H9 (cell line): Measurements from ENCODE around the gene TERF2IP. TPM values are rescaled to one million over a fixed set of nuclear protein-coding genes. Genes with fewer than 3 reads are reported as not detected.

Source experiments
- DNase-seq: peaks from one replicate; pipeline ENCODE4 v3.0.0-alpha.2; 2017
- H2AFZ ChIP-seq: one replicate; pipeline ENCODE4 v1.6.1; 2013; ENCODE audit warnings: mild to moderate bottlenecking, low read length, control low read depth, moderate library complexity
- H2AK5ac ChIP-seq: 2 replicates; pipeline ENCODE4 v1.6.1; 2013; ENCODE audit warnings: low read length, control low read depth, mixed read lengths; ENCODE audit not compliant: insufficient read length
- H2BK120ac ChIP-seq: one replicate; pipeline ENCODE4 v1.6.1; 2013; ENCODE audit warnings: low read depth, mild to moderate bottlenecking, low read length, control low read depth, inconsistent platforms; ENCODE audit not compliant: poor library complexity, severe bottlenecking
- H2BK12ac ChIP-seq: 2 replicates; pipeline ENCODE4 v1.6.1; 2013; ENCODE audit warnings: low read length, control low read depth, mixed read lengths, low read depth; ENCODE audit not compliant: insufficient read length
- H2BK15ac ChIP-seq: 2 replicates; pipeline ENCODE4 v1.6.1; 2013; ENCODE audit warnings: low read depth, low read length, control low read depth
- H2BK20ac ChIP-seq: one replicate; pipeline ENCODE4 v1.6.1; 2013; ENCODE audit warnings: low read depth, mild to moderate bottlenecking, low read length, control low read depth, inconsistent platforms; ENCODE audit not compliant: poor library complexity, severe bottlenecking
- H2BK5ac ChIP-seq: 2 replicates; pipeline ENCODE4 v1.6.1; 2013; ENCODE audit warnings: low read length, control low read depth, mixed read lengths; ENCODE audit not compliant: insufficient read length
- H3K14ac ChIP-seq: 2 replicates; pipeline ENCODE4 v1.6.1; 2013; ENCODE audit warnings: low read length, control low read depth; ENCODE audit not compliant: insufficient read depth
- H3K18ac ChIP-seq: 2 replicates; pipeline ENCODE4 v1.6.1; 2013; ENCODE audit warnings: low read depth, mild to moderate bottlenecking, mixed read lengths, low read length, control low read depth; ENCODE audit not compliant: insufficient read length
- H3K23ac ChIP-seq: 2 replicates; pipeline ENCODE4 v1.6.1; 2013; ENCODE audit warnings: low read length, control low read depth, mixed read lengths, low read depth; ENCODE audit not compliant: insufficient read length
- H3K23me2 ChIP-seq: 2 replicates; pipeline ENCODE4 v1.6.1; 2013; ENCODE audit warnings: low read depth, mild to moderate bottlenecking, mixed read lengths, low read length, control low read depth; ENCODE audit not compliant: insufficient read length, poor library complexity, severe bottlenecking
- H3K27ac ChIP-seq: 2 replicates; pipeline ENCODE4 v1.5.1; 2013; ENCODE audit warnings: low read length, control low read depth, mixed read lengths, low read depth; ENCODE audit not compliant: insufficient read length
- H3K27me3 ChIP-seq: 2 replicates; pipeline ENCODE4 v1.6.1; 2013; ENCODE audit warnings: low read length, control low read depth, inconsistent platforms; ENCODE audit not compliant: insufficient read depth
- H3K4ac ChIP-seq: 2 replicates; pipeline ENCODE4 v1.6.1; 2013; ENCODE audit warnings: low read depth, mild to moderate bottlenecking, control low read depth, inconsistent platforms, low read length, moderate library complexity
- H3K4me1 ChIP-seq: 2 replicates; pipeline ENCODE4 v1.6.1; 2013; ENCODE audit warnings: low read length, control low read depth, inconsistent platforms; ENCODE audit not compliant: insufficient read depth
- H3K4me2 ChIP-seq: 2 replicates; pipeline ENCODE4 v1.6.1; 2013; ENCODE audit warnings: low read length, control low read depth, mixed read lengths; ENCODE audit not compliant: insufficient read length, insufficient read depth
- H3K56ac ChIP-seq: 2 replicates; pipeline ENCODE4 v1.6.1; 2013; ENCODE audit warnings: low read depth, mild to moderate bottlenecking, mixed read lengths, low read length, control low read depth; ENCODE audit not compliant: insufficient read length
- H3K79me1 ChIP-seq: 2 replicates; pipeline ENCODE4 v1.6.1; 2013; ENCODE audit warnings: low read depth, mild to moderate bottlenecking, moderate library complexity, low read length, control low read depth, inconsistent platforms; ENCODE audit not compliant: insufficient read depth, poor library complexity, severe bottlenecking
- H3K79me2 ChIP-seq: 2 replicates; pipeline ENCODE4 v1.6.1; 2013; ENCODE audit warnings: low read length, control low read depth, inconsistent platforms; ENCODE audit not compliant: insufficient read depth
- H3K9ac ChIP-seq: 2 replicates; pipeline ENCODE4 v1.6.1; 2013; ENCODE audit warnings: low read length, control low read depth, mixed read lengths; ENCODE audit not compliant: insufficient read length; ENCODE audit errors: extremely low read depth
- H3K9me3 ChIP-seq: one replicate; pipeline ENCODE4 v1.6.1; 2013; ENCODE audit warnings: low read depth, low read length, inconsistent platforms; ENCODE audit not compliant: control insufficient read depth
- H3T11ph ChIP-seq: one replicate; pipeline ENCODE4 v1.6.1; 2013; ENCODE audit warnings: mild to moderate bottlenecking, low read length, control low read depth, inconsistent platforms
- H4K20me1 ChIP-seq: one replicate; pipeline ENCODE4 v1.6.1; 2013; ENCODE audit not compliant: control insufficient read depth, insufficient read length, insufficient read depth
- H4K5ac ChIP-seq: 2 replicates; pipeline ENCODE4 v1.6.1; 2013; ENCODE audit warnings: low read depth, mild to moderate bottlenecking, mixed read lengths, low read length, control low read depth; ENCODE audit not compliant: insufficient read length
- H4K8ac ChIP-seq: replicated peaks from 2 replicates; pipeline ENCODE4 v1.6.1; 2013; ENCODE audit warnings: low read length, control low read depth, mixed read lengths, low read depth; ENCODE audit not compliant: insufficient read length
- H4K91ac ChIP-seq: 2 replicates; pipeline ENCODE4 v1.6.1; 2013; ENCODE audit warnings: low read depth, mild to moderate bottlenecking, moderate library complexity, mixed read lengths, low read length, control low read depth; ENCODE audit not compliant: insufficient read length
- H3K27ac Mint-ChIP-seq, 3 experiments: 2 replicates in 2 of 3; 3 replicates in 1 of 3; pipeline ENCODE4 v1.8.0; 2020 to 2021; ENCODE audit warnings: mixed read lengths in 3 of 3, mild to moderate bottlenecking in 1 of 3, moderate library complexity in 1 of 3
- H3K27me3 Mint-ChIP-seq: 2 replicates; pipeline ENCODE4 v1.8.0; 2021; ENCODE audit warnings: low read depth, mild to moderate bottlenecking, moderate library complexity, mixed read lengths
- H3K36me3 Mint-ChIP-seq, 3 experiments: 2 replicates in 2 of 3; 3 replicates in 1 of 3; pipeline ENCODE4 v1.8.0; 2020 to 2021; ENCODE audit warnings: low read depth in 3 of 3, mixed read lengths in 3 of 3; ENCODE audit not compliant: insufficient read depth in 1 of 3
- H3K4me1 Mint-ChIP-seq, 2 experiments: 2 replicates each; pipeline ENCODE4 v1.8.0; 2020; ENCODE audit warnings: mixed read lengths in 2 of 2
- H3K4me3 Mint-ChIP-seq, 2 experiments: 2 replicates in 1 of 2; 3 replicates in 1 of 2; pipeline ENCODE4 v1.8.0; 2020 to 2021; ENCODE audit warnings: mild to moderate bottlenecking in 2 of 2, mixed read lengths in 2 of 2, moderate library complexity in 1 of 2
- H3K9me3 Mint-ChIP-seq, 2 experiments: 2 replicates in 1 of 2; 3 replicates in 1 of 2; pipeline ENCODE4 v1.8.0; 2020; ENCODE audit warnings: mild to moderate bottlenecking in 2 of 2, mixed read lengths in 2 of 2, moderate library complexity in 1 of 2
- CTCF ChIP-seq: fragments of 200-600 bp; sonication (generic); conservative IDR thresholded peaks from 3 replicates; pipeline ENCODE4 v1.8.0; 2021; ENCODE audit warnings: antibody characterized with exemption, mild to moderate bottlenecking
- WGBS: extraction: QIAGEN DNeasy Blood & Tissue Kit; methylation state at CpG from one replicate; pipeline ENCODE4 v1.1.7; 2013; ENCODE audit warnings: missing lambda C conversion rate, low lambda C conversion rate, mixed read lengths; ENCODE audit not compliant: insufficient read length; ENCODE audit errors: extremely low coverage; 5-methylcytosine and 5-hydroxymethylcytosine counted together
- total RNA-seq: library from RNA; stranded (reverse); gene quantifications from 2 replicates; pipeline ENCODE4 v1.2.1, GENCODE V29; 2021

Gene TERF2IP
- total RNA-seq, 1 experiment from 2014 or later, result 15.6 TPM

- no peaks in the 10 kb centered on the region for H3K27me3 ChIP-seq
- no peak overlapping the region for H4K8ac ChIP-seq
- no peak overlapping the region for H3K27ac ChIP-seq
- H3K36me3 Mint-ChIP-seq, result peaks cover 59 to 94% (median 90%) of the 10 kb centered on the region in 3 experiments; a peak in 6 of 7 replicates
- no peak overlapping the region for H2BK15ac ChIP-seq
- H3K27me3 Mint-ChIP-seq, result no peaks in the 10 kb centered on the region
- H3K4me1 ChIP-seq, result no peaks in the 10 kb centered on the region
- H3T11ph ChIP-seq, result no peak overlapping the region
- H2AFZ ChIP-seq, result no peak overlapping the region
- no peak for TF ChIP-seq CTCF
- no peak for DNase-seq
- no peaks in the 10 kb centered on the region for H4K20me1 ChIP-seq
- no peak overlapping the region for H3K4ac ChIP-seq
- no peak overlapping the region for H3K4me2 ChIP-seq
- H3K18ac ChIP-seq, result no peak overlapping the region
- no peak overlapping the region for H3K4me3 Mint-ChIP-seq
- no peak overlapping the region for H2BK20ac ChIP-seq
- H3K23me2 ChIP-seq, result no peaks in the 10 kb centered on the region
- no CpG with 5 or more reads among the region's 6 CpGs for WGBS
- H3K79me2 ChIP-seq, result peaks cover 12% of the 10 kb centered on the region; the same call in 1 of the 2 replicates
- no peaks in the 10 kb centered on the region for H3K9me3 ChIP-seq
- no peak overlapping the region for H4K91ac ChIP-seq
- no peak overlapping the region for H2BK5ac ChIP-seq
- H3K9ac ChIP-seq, result no peak overlapping the region
- no peak overlapping the region for H3K14ac ChIP-seq
- H4K5ac ChIP-seq, result no peak overlapping the region
- no peak overlapping the region for H2BK12ac ChIP-seq
- 0 out of 7 replicates have a peak overlapping the region, but pooled peaks of 1 of the 3 experiments have one; percentile 18 for H3K27ac Mint-ChIP-seq
- H3K56ac ChIP-seq, result no peak overlapping the region
- no peak overlapping the region for H2AK5ac ChIP-seq
- H3K9me3 Mint-ChIP-seq, result no peaks in the 10 kb centered on the region
- H2BK120ac ChIP-seq, result no peak overlapping the region
- no peak overlapping the region for H3K23ac ChIP-seq
- H3K4me1 Mint-ChIP-seq, result peaks cover 5 to 7% of the 10 kb centered on the region in 2 experiments
- H3K79me1 ChIP-seq, result no peaks in the 10 kb centered on the region
These were observed 7.0 kb upstream of the TERF2IP start for GRCh38 chr16:75640598-75640997.
